Neuronal stem cell (in vitro differentiated cells): ENCODE results near the gene P2RX6.

ENCODE experiments used
- DNase-seq: peaks from one replicate; pipeline ENCODE4 v3.0.0-alpha.2; 2013; ENCODE audit warnings: low spot score
- H2AFZ ChIP-seq: one replicate; pipeline ENCODE4 v1.6.1; 2013; ENCODE audit warnings: mild to moderate bottlenecking, low read length, inconsistent platforms
- H2AK5ac ChIP-seq: 2 replicates; pipeline ENCODE4 v1.6.1; 2013; ENCODE audit warnings: low read depth, mild to moderate bottlenecking, inconsistent platforms, low read length, moderate library complexity, mixed read lengths
- H2BK120ac ChIP-seq: 2 replicates; pipeline ENCODE4 v1.6.1; 2013; ENCODE audit warnings: low read depth, mild to moderate bottlenecking, inconsistent platforms, low read length, moderate library complexity, mixed read lengths
- H2BK12ac ChIP-seq: one replicate; pipeline ENCODE4 v1.6.1; 2013; ENCODE audit warnings: low read length, inconsistent platforms
- H2BK15ac ChIP-seq: 2 replicates; pipeline ENCODE4 v1.6.1; 2013; ENCODE audit warnings: mild to moderate bottlenecking, low read length, inconsistent platforms, mixed read lengths
- H2BK5ac ChIP-seq: one replicate; pipeline ENCODE4 v1.6.1; 2013; ENCODE audit warnings: inconsistent platforms, mild to moderate bottlenecking, low read length, moderate library complexity
- H3K14ac ChIP-seq: one replicate; pipeline ENCODE4 v1.6.1; 2013; ENCODE audit warnings: low read length, inconsistent platforms
- H3K18ac ChIP-seq: 2 replicates; pipeline ENCODE4 v1.6.1; 2013; ENCODE audit warnings: low read length, inconsistent platforms
- H3K23ac ChIP-seq: 2 replicates; pipeline ENCODE4 v1.6.1; 2013; ENCODE audit warnings: low read depth, mild to moderate bottlenecking, mixed read lengths, low read length, inconsistent platforms; ENCODE audit not compliant: poor library complexity
- H3K27ac ChIP-seq: replicated peaks from 3 replicates; pipeline ENCODE4 v1.5.1; 2013; ENCODE audit warnings: low read length, inconsistent platforms
- H3K27me3 ChIP-seq, 3 experiments: 2 replicates each; pipeline ENCODE4 v1.6.1; 2013; ENCODE audit warnings: low read length in 3 of 3, mild to moderate bottlenecking in 2 of 3, inconsistent platforms in 1 of 3, low read depth in 1 of 3, mixed read lengths in 1 of 3, moderate library complexity in 1 of 3; ENCODE audit not compliant: control insufficient read depth in 3 of 3, insufficient read depth in 3 of 3
- H3K36me3 ChIP-seq, 2 donors: replicated peaks in 1 of 2; 2 replicates each; pipeline ENCODE4 v1.6.1; 2013; ENCODE audit warnings: low read length in 2 of 2; ENCODE audit not compliant: control insufficient read depth in 2 of 2, insufficient read depth in 2 of 2
- H3K4ac ChIP-seq: 2 replicates; pipeline ENCODE4 v1.6.1; 2013; ENCODE audit warnings: inconsistent platforms, mild to moderate bottlenecking, low read length, moderate library complexity
- H3K4me1 ChIP-seq, 2 donors: 1 replicate in 1 of 2; 2 replicates in 1 of 2; pipeline ENCODE4 v1.6.1; 2013; ENCODE audit warnings: low read length in 2 of 2, low read depth in 1 of 2; ENCODE audit not compliant: control insufficient read depth in 2 of 2, insufficient read depth in 1 of 2
- H3K4me2 ChIP-seq: one replicate; pipeline ENCODE4 v1.6.1; 2013; ENCODE audit warnings: mild to moderate bottlenecking, low read length, inconsistent platforms; ENCODE audit not compliant: insufficient read depth, poor library complexity, severe bottlenecking
- H3K4me3 ChIP-seq, 2 donors: 2 replicates each; pipeline ENCODE4 v1.5.1; 2013; ENCODE audit warnings: low read length in 2 of 2, mild to moderate bottlenecking in 2 of 2, inconsistent platforms in 1 of 2, moderate library complexity in 1 of 2
- H3K79me1 ChIP-seq: one replicate; pipeline ENCODE4 v1.6.1; 2013; ENCODE audit warnings: low read depth, mild to moderate bottlenecking, inconsistent platforms, low read length, moderate library complexity
- H3K9ac ChIP-seq: one replicate; pipeline ENCODE4 v1.6.1; 2013; ENCODE audit warnings: mild to moderate bottlenecking, low read depth, low read length, inconsistent platforms; ENCODE audit not compliant: poor library complexity
- H3K9me3 ChIP-seq, 2 donors: replicated peaks in 1 of 2; 2 replicates each; pipeline versions ENCODE3 to v1.6.1; 2013; ENCODE audit warnings: low read length in 2 of 2, mild to moderate bottlenecking in 2 of 2, inconsistent platforms in 1 of 2, low read depth in 1 of 2, mixed read lengths in 1 of 2, moderate library complexity in 1 of 2; ENCODE audit not compliant: control insufficient read depth in 2 of 2, insufficient read depth in 1 of 2
- H4K8ac ChIP-seq: one replicate; pipeline ENCODE4 v1.6.1; 2013; ENCODE audit warnings: low read depth, mild to moderate bottlenecking, inconsistent platforms, low read length, moderate library complexity
- H4K91ac ChIP-seq: one replicate; pipeline ENCODE4 v1.6.1; 2013; ENCODE audit warnings: low read length, low read depth, mild to moderate bottlenecking, inconsistent platforms; ENCODE audit not compliant: poor library complexity
- WGBS, 2 donors: extraction: QIAGEN DNeasy Blood & Tissue Kit; methylation state at CpG; one replicate each; pipeline ENCODE4 v1.1.7; 2013; ENCODE audit warnings: missing lambda C conversion rate in 2 of 2, mixed read lengths in 1 of 2; ENCODE audit not compliant: insufficient read length in 2 of 2, insufficient replicate concordance in 1 of 2; ENCODE audit errors: extremely low coverage in 2 of 2; 5-methylcytosine and 5-hydroxymethylcytosine counted together

P2RX6 gene

GRCh38 chr22:21030032-21030431 lies 15.1 kb downstream of the P2RX6 start:
- Histone ChIP-seq H2BK12ac (no peak overlapping the region), H3K9ac (no peak overlapping the region), H2BK120ac (no peak overlapping the region), H2BK5ac (no peak overlapping the region), H3K27me3 (peaks cover 0 to 48% (median 18%) of the 10 kb centered on the region in 3 experiments), H3K79me1 (peaks cover 1% of the 10 kb centered on the region), H3K4me3 (no peak overlapping the region), H3K36me3 (no peaks in the 10 kb centered on the region), H2AK5ac (peak overlapping the region; percentile 78), H3K4me1 (peaks cover 6 to 18% of the 10 kb centered on the region in 2 donors), H3K4me2 (no peak overlapping the region), H3K18ac (peak overlapping the region; percentile 86), H3K23ac (peak overlapping the region; percentile 98), H3K14ac (peak overlapping the region; percentile 86), H2BK15ac (peak overlapping the region; percentile 73), H3K27ac (no peak overlapping the region), H3K9me3 (peaks cover 0 to 2% of the 10 kb centered on the region in 2 donors), H4K91ac (no peak overlapping the region), H3K4ac (no peak overlapping the region), H4K8ac (no peak overlapping the region), H2AFZ (no peak overlapping the region)
- DNase-seq, result no peak
- no CpG with 5 or more reads among the region's 15 CpGs for WGBS, 2 donors

DNA sequence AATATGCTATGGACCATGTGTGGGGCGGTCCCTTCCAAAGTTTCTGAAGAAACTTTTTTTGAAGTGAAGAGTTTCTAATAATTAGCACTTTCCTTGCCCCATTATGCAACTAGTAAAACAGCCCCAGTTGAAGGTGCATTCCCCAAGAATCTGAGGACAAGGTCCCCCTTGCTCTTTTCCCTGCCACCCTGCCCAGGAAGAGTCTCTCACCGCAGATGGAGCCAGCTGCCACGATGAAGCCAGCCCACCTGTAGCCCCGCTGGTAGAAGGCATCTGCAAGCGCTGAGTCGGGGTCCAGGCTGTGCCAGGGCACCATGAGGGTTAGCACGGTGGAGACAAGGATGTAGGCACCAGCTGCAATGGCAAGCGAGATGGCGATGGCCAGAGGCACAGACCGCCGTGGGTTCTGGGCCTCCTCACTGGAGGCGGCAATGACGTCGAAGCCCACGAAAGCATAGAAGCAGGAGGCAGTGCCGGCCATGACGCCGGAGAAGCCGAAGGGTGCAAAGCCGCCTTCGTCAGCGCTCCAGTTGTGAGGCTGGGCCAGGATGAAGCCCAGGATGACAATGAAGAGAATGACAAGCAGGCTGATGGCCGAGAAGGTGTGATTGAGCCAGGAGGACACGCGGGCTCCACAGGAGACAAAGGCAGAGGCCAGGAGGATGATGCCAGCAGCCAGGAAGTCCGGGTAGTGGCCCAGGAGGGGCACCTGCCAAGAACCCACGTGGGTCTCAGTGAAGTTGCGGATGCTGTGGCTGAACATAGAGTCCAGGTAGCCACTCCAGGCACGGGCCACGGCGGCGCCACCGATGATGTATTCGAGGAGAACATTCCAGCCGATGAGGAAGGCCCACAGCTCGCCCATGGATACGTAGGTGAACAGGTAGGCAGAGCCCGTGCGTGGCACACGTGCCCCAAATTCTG lies 15.9 kb downstream of the P2RX6 start:
- no CpG with 5 or more reads among the region's 40 CpGs for WGBS, 2 donors

DNA sequence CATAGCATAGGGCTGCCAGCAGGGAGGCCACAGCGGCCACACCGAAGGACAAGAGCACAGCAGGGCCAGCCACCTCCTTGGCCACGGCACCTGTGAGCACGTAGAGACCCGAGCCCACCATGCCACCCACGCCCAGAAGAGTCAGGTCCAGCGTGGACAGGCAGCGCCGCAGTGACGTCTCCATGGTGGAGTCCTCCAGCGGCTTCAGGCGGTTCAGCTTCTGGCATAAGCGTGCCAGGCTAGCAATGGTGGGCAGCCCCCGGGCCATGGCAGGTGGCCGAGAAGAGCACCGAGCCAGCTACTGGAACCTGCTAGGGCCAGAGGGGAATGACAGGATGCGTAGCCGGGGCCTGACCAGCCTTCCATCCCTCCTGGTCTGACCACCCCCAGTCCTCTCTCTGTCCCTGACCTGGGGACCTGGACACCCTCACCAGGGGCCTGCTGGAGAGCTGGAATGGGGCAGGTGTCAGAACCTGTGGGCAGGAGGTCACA lies 16.6 kb downstream of the P2RX6 start:
- Histone ChIP-seq H3K36me3 (no peaks in the 10 kb centered on the region), H4K91ac (no peak overlapping the region), H2AFZ (no peak overlapping the region), H4K8ac (no peak overlapping the region), H2BK12ac (peak overlapping the region; percentile 78), H2AK5ac (peak overlapping the region; percentile 43), H3K4me3 (no peak overlapping the region), H2BK120ac (no peak overlapping the region), H3K23ac (peak overlapping the region; percentile 89), H3K18ac (peak overlapping the region; percentile 96), H3K27ac (no peak overlapping the region), H2BK15ac (peak overlapping the region; percentile 86), H3K79me1 (peaks cover 1% of the 10 kb centered on the region), H3K9ac (peak overlapping the region; percentile 75), H3K27me3 (peaks cover 0 to 51% (median 18%) of the 10 kb centered on the region in 3 experiments), H3K4me1 (peaks cover 6 to 18% of the 10 kb centered on the region in 2 donors), H3K9me3 (peaks cover 0 to 2% of the 10 kb centered on the region in 2 donors), H3K4ac (peak overlapping the region; percentile 56), H3K4me2 (peak overlapping the region; percentile 79), H3K14ac (peak overlapping the region; percentile 47), H2BK5ac (peak overlapping the region; percentile 77)
- DNase-seq, result no peak
- WGBS, 2 donors, result no CpG with 5 or more reads among the region's 18 CpGs

More for the DNA sequence above, 15.9 kb downstream of the P2RX6 start:
- H3K36me3 ChIP-seq, result no peaks in the 10 kb centered on the region
- H3K79me1 ChIP-seq, result peaks cover 1% of the 10 kb centered on the region
- H2AK5ac ChIP-seq, result peak overlapping the region; percentile 43
- no peak overlapping the region for H2BK120ac ChIP-seq
- no peak overlapping the region for H2AFZ ChIP-seq
- H4K91ac ChIP-seq, result no peak overlapping the region
- peaks cover 0 to 51% (median 18%) of the 10 kb centered on the region in 3 experiments for H3K27me3 ChIP-seq
- DNase-seq, result no peak
- H4K8ac ChIP-seq, result no peak overlapping the region
- peak overlapping the region; percentile 89 for H2BK12ac ChIP-seq
- H3K4me1 ChIP-seq, result peaks cover 6 to 18% of the 10 kb centered on the region in 2 donors
- no peak overlapping the region for H3K4ac ChIP-seq
- peak overlapping the region; percentile 39 for H3K14ac ChIP-seq
- H3K4me2 ChIP-seq, result no peak overlapping the region
- no peak overlapping the region for H3K4me3 ChIP-seq
- H3K9me3 ChIP-seq, result peaks cover 0 to 2% of the 10 kb centered on the region in 2 donors
- H3K23ac ChIP-seq, result peak overlapping the region; percentile 93
- H3K27ac ChIP-seq, result no peak overlapping the region
- H2BK5ac ChIP-seq, result peak overlapping the region; percentile 77
- peak overlapping the region; percentile 75 for H3K9ac ChIP-seq
- H2BK15ac ChIP-seq, result peak overlapping the region; percentile 86
- peak overlapping the region; percentile 96 for H3K18ac ChIP-seq
